Omental fat pad (tissue), 4 donors: ENCODE data around the gene HNRNPLL. TPM values are rescaled to one million over a fixed set of nuclear protein-coding genes. Genes with fewer than 3 reads are reported as not detected.

Experiments
- ATAC-seq: fragments of 150-250 bp; one replicate; pipeline ENCODE4 v1.9.1; 2016; ENCODE audit warnings: mild to moderate bottlenecking, moderate library complexity; ENCODE audit not compliant: low FRiP score
- DNase-seq: peaks from one replicate; pipeline ENCODE4 v3.0.0-alpha.2; 2019; ENCODE audit warnings: low spot score
- total RNA-seq, 4 donors: library from RNA; depleted of rRNA; stranded (reverse); fragments of >200 nt; gene quantifications; one replicate each; pipeline ENCODE4 v1.1.0, GENCODE V29; 2016
- TF ChIP-seq, protein P1 (sequence below), 3 donors: fragments of 450-650 bp; IDR thresholded peaks; one replicate each; pipeline ENCODE4 v1.5.1; 2016 to 2017; ENCODE audit warnings: antibody characterized with exemption in 3 of 3, mild to moderate bottlenecking in 3 of 3, moderate library complexity in 2 of 3

Gene HNRNPLL
- total RNA-seq, 4 donors from 2014 or later: 32.3 to 41.6 (median 36.4) TPM

DNA sequence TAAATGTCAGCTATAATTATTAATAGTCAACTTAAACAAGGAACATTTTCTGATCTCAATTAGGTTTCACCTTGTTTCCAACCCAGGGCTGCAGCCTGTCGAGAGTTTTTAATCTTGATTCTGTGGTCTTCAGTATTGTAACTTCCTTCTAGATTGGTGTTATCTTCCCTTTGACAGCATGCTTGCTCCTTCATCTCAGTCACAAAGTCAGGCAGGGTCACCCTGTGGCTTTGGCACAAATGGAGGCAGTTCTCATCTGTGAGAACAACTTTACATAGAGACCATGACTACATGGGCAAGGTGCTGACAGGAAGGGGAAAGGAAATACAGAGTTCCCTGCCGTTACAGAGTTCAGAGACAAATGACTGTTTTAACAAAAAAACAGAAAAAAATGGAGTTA is 50.5 kb downstream of the HNRNPLL start:
- DNase-seq (no peak), ATAC-seq (no peak)
- TF ChIP-seq, protein P1, sequence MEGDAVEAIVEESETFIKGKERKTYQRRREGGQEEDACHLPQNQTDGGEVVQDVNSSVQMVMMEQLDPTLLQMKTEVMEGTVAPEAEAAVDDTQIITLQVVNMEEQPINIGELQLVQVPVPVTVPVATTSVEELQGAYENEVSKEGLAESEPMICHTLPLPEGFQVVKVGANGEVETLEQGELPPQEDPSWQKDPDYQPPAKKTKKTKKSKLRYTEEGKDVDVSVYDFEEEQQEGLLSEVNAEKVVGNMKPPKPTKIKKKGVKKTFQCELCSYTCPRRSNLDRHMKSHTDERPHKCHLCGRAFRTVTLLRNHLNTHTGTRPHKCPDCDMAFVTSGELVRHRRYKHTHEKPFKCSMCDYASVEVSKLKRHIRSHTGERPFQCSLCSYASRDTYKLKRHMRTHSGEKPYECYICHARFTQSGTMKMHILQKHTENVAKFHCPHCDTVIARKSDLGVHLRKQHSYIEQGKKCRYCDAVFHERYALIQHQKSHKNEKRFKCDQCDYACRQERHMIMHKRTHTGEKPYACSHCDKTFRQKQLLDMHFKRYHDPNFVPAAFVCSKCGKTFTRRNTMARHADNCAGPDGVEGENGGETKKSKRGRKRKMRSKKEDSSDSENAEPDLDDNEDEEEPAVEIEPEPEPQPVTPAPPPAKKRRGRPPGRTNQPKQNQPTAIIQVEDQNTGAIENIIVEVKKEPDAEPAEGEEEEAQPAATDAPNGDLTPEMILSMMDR (IDR thresholded peaks at IDR 0.05): no peak

DNA sequence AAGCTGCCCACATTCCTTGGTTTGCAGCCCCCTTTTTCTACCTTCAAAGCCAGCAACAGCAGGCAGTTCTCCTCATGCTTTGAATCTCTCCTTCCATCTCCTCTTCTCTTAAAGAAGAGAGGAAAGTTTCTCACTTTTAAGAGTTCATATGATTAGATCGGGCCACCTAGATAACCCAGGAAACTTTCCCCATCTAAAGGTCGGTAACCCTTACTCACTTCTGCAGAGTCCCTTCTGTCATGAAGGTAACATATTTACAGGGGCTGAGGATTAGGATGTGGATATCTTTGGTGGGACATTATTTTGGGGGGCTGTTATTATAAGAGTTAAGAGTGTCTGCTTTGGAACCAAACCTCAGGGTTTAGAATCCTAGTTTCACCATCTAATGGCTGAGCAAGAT is 51.0 kb downstream of the HNRNPLL start:
- no peak for ATAC-seq
- TF ChIP-seq, protein P1 (IDR thresholded peaks at IDR 0.05): no peak
- no peak for DNase-seq

DNA sequence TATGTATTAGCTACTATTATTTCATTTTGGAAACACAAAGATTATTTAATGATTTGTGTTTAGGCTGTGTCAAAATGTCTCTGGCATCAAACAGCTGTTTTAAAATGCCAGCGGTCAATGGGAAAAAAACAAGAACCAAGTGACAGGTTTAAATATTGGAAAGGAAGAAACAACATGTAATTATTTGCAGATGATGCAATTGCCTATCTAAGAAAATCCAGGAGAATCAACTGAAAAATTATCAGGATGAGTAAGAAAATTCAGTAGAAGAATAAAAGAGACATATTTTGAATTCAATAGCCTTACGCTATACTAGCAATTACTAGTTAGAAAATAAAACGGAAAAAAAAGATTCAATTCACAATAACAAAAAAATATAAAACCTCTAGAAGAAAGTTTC is 51.6 kb downstream of the HNRNPLL start:
- DNase-seq (no peak), ATAC-seq (no peak)
- TF ChIP-seq, protein P1 (IDR thresholded peaks at IDR 0.05): no peak

DNA sequence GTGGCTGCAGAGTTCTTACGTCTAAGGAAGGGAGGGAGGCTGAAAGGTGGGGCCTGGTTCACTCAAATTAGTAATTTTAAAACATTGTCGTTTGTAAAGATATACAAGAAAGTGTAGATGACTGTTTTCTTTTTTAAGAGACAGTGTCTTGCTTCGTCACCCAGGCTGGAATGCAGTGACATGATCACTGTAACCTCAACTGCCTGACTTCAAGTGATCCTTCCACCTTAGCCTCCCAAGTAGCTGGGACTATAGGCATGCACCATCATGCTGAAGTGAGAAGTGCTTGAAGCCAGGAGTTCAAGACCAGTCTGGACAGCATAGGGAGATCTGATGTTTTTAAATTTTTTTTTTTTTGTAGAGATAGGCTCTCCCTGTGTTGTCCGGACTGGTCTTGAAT is 52.9 kb downstream of the HNRNPLL start:
- DNase-seq (no peak), ATAC-seq (no peak)
- TF ChIP-seq, protein P1 (IDR thresholded peaks at IDR 0.05): no peak

DNA sequence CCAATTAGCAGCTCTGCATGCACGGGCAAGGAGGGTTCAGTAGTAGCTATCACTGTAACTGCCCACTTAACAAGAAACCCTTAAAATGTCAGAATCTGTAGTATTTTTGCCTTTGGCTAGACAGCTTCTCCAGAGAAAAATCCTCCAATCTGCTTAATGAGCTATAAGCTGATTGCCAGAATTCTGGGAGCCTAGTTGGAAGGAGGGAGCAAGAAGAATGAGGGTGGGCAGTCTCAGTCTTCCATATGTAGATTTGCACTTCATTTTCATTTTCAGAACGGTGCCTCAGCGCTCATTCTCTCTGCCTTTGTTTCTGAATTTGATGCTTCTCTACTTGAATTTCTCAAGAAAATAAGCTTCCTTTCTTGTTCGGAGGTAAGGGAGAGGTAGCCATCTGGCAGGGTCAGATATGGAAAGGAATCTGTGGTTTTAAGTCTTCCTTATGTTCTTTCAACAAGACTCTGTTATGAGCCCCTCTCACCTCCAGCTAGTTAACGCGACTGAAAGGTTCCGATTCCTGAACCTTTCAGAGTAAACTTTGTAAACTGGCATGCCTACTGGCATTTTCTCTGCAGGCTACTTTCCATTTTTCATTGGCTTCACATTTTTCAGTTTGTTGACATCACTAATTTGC is 53.5 kb downstream of the HNRNPLL start:
- TF ChIP-seq, protein P1 (IDR thresholded peaks at IDR 0.05): no peak
- ATAC-seq (no peak), DNase-seq (no peak)

DNA sequence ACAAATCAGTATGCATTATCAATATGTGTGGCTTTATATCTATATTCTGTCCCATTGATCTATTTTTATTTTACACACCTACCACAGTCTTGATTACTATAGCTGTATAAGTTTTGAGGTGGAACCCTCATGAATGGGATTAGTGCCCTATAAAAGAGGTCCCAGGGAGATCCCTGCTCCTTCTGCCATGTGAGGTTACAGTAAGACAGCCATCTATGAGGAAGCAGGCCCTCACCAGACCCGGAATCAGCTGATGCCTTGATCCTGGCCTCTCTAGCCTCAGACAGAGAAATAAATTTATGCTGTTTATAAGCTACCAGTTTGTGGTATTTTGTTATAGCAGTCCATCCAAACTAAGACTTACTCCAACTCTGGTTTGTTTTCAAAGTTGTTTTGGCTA is 54.9 kb downstream of the HNRNPLL start:
- no peak for ATAC-seq
- DNase-seq: no peak
- TF ChIP-seq, protein P1 (IDR thresholded peaks at IDR 0.05): no peak

DNA sequence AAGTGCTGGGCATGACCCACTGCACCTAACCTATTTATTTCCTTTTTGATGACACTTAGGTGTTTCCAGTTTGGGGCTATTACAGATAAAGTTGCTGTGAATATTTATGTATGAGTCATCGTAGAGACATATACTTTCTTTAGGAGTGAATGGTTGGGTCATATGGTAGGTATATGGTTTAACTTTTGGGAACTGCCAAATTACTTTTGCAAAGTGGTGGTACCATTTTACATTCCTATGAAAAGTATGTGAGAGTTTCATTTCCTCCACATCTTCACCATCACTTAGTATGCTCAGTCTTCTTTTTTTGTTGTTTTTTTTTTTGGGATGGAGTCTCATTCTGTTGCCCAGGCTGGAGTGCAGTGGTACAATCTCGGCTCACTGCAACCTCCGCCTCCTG is 56.1 kb downstream of the HNRNPLL start:
- DNase-seq: no peak
- TF ChIP-seq, protein P1 (IDR thresholded peaks at IDR 0.05): no peak
- no peak for ATAC-seq
